IPS-NIHi7 (cell line): ENCODE data around the gene COPA.

ENCODE experiments used
- DNase-seq: peaks from one replicate; pipeline ENCODE4 v3.0.0; 2012; ENCODE audit warnings: mixed read lengths; ENCODE audit errors: extremely low spot score

The COPA gene

DNA sequence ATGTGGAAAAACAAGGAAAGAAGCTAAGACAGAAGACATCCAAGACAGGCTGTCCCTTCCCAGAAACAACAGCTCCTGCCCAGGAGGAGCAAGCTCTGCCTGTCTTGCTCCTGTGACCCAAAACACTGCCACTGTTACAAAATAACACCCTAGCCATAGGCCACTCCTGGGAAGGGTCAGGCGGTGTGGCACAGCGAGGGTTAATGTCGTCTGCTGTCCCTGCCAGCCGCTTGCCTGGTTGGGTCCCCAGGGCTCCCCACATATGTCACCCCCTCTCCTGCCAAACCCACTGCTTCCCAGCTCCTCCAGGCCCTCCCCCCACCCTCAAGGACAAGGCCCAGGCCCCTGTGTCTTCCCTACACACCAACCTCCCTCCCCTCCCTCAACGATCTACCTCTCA lies 20.0 kb upstream of the COPA start:
- no peak for DNase-seq

DNA sequence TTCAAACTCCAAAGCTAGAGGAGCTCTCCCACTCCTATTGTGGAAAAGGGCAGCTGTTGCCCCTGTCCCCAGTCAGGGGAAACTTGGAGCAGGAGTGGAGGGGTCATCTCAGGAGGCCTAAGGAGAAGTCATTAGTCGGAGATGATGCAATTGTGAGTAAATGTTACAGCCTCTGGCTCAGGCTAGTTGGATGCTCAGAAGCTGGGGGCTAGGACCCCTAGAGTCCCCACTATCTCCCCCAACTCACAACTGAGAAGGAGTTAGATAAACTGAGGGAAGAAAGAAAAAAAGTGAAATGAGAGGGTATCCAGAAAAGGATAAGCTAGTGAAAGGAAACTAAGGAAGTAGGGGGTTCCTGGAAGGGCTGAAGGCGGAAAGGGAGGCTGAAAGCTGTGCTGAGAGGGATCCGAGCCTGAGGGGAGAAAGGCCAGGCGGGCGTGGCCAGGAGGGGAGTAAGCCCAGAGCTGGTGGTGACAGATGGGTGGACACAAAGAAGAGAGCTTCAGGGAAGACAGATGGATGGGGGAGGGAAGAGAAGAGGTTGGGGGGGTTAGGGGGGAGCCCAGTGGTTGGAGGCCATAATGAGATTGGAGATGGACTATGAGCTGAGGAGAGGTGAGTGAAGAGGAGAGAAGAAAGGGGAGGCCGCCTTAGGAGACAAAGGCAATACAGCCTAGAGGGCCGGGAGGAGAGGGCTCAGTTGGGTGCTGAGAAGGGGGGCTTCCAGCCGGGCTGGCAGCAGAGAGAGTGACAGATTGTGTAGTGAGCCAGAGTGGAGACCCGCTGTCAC lies 19.3 kb upstream of the COPA start:
- peak; percentile 59 for DNase-seq

DNA sequence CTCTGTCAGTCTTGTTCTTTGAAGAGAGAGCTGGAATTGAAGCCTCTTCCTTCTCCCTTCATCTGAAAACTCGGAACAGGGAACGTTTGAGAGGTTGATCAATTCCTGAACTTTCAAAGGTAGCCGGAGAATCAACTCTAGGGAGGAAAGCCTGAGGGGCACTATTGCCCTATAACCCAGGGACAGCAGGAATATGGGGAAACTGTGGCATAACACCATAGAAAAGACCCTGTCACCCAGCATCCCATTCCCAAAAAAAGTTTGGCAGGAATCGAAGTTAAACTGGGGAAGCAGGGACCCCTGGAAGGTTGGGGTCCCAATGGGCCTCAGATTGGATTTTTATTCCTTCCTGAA lies 18.7 kb upstream of the COPA start:
- DNase-seq: no peak

DNA sequence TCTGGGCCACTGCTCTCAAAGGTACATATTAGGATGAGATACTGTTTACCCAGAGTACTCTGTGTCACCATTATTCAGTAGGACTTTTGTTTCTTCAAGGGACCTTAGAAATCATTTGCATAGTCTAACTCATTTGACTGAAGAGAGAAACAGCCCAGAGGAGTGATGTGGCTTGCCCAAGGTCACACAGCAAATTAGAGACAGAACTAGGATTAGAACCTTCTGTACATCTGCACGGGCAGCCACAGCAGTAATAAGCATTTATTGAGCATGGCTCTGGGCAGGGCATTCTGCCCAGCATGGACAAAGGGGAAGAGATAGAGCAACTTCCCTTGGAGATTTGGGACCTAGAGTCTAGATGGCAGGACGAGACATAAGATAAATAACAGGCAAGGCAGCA lies 18.1 kb upstream of the COPA start:
- no peak for DNase-seq

DNA sequence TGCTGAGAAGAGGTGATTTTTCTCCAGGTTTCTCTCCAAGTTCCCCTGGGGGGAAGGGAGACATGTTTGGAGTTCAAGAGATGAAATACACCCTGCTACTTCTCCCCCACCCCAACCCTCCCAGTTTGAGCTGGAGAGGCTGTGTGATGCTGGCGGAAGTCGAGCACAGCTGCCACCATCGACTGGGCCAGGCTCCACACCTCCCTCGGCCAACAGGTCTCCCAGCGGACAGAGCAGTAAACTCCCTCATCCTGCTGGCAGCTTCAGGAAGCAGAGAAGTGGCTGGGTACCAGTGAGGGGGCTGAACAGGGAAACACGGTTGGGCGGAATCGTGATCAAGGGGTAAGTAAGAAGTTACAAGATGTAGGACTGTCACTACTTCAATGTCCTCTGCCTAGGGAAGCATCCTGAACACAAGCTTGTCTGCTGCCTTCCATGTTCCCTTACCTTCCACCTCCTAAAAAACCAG lies 17.2 kb upstream of the COPA start:
- DNase-seq: no peak

DNA sequence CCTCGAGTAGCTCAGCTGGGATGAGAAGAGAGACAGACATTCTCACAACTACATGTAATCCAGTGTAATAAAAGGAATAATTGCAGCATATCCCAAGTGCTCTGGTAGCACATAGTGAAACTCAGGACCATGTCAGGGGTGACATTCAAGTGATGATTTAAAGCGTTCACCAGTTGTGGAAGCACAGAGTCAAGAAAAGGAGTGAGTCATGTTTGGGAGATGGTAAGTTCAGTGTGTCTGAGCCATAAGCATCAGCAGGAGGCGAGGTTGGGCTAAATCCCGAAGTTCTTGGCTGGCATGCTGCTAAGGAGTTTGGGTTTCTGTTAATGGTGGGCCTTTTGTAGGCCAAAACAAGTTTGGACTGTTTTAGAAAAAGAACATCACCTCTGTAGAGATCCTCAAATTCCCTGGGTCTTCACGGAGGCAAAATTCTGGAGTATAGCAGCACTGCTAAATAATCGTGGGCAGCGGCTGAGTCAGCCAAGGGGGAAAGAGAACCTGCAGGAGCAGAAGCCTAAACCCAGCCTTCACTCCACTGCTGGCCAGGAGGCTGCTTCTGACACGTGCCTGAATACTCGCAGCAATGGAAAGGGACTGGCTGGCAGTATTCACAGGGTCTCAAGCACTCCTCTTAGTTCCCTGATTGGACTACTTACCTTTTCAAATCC lies 16.6 kb upstream of the COPA start:
- no peak for DNase-seq

DNA sequence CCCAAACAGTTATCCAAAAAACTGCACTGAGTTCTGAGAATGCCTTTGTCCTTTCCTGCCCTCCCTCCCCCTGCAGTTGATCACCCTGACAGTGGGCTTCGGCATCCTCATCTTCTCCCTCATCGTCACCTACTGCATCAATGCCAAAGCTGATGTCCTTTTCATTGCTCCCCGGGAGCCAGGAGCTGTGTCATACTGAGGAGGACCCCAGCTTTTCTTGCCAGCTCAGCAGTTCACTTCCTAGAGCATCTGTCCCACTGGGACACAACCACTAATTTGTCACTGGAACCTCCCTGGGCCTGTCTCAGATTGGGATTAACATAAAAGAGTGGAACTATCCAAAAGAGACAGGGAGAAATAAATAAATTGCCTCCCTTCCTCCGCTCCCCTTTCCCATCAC lies 15.0 kb upstream of the COPA start:
- DNase-seq: no peak

DNA sequence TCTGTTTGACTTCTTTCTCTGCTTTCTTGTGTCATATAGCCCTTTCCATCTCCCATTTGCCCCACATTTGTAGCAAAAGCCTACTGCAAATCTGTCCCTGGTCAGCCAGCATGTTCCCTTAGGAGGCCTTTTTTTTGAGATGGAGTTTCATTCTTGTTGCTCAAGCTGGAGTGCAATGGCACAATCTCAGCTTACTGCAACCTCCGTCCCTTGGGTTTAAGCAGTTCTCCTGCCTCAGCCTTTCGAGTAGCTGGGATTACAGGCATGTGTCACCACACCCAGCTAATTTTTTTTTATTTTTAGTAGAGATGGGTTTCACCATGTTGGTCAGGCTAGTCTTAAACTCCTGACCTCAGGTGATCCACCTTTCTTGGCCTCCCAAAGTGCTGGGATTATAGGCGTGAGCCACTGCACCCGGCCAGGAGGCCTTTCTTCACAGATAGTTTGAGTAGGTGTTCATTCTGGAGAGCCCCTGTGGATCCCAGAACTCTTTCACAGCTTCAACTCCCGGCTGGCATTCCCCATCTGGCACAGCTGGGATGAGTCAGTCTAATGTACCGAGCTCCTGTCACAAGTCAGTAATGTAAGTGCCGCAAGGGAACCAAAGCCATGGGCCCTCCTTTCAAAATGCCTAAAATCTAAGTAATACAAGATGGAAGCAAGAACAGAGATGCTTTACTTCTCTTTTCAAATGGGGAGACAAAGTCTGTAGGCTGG lies 14.4 kb upstream of the COPA start:
- no peak for DNase-seq

DNA sequence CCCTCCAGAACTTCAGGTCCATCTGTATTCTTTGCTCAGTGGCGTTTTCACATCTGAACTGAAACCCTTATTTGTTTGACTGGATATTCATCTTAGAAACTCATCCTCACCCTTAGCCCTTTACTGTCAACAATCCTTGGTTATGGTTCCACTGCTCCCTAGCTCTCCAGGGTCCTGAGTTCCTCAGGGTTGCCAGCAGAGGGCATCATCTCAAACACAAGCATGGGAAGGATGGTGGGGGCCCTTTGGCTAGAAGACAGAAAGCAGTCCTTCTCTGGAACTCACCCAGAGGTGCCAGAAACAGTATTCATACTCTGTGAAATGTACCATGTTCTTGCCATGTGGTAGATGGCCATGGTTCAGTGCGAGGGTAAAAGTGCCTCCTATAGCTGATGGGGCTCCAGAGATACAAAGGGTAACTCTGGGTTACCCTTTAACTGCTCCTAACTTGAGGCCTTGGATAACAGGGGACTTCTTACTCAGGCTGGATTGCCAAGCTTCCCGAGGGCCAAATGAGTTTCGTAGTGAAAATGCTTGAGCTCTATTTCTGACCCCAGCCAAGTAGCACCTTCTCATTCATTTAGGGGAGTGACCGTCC lies 11.4 kb upstream of the COPA start:
- peak; percentile 80 for DNase-seq

DNA sequence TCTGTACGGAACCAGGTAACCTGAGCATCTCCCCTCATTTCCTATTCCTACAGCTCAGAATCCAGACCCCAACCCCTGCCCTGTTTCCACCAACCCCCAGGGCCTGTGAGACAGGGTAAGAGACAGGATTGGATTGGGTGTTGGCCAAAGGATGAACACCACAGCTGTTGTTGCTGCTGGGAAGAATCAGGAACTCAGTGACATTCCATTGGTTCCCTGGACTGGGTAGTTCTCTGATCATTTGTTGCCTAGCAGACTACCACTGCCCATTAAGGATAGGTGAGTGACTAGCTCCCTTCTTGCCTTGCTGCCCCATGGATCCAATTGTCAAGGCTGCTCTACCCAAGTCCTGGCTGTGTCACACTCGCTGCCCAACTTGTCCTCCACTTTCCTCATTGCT lies 10.2 kb upstream of the COPA start:
- DNase-seq: no peak

DNA sequence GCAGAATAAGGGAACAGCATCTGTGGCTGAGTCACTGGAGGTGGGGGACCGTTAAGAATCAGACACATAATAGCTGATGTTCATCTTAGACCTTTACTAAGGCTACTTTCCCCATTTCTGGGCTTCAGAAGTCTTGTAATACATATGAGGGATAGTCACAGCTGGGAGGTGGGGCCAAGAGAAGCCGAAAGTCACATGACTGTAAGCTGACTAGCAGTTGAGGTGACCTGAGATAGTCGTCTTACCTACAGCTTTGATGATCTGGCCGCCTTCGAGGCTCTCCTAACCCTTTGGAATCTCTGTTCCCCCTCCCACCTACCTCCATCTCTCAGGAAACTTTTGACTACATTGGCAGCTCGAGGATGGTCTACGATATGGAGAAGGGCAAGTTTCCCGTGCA lies 9.5 kb upstream of the COPA start:
- DNase-seq: no peak

DNA sequence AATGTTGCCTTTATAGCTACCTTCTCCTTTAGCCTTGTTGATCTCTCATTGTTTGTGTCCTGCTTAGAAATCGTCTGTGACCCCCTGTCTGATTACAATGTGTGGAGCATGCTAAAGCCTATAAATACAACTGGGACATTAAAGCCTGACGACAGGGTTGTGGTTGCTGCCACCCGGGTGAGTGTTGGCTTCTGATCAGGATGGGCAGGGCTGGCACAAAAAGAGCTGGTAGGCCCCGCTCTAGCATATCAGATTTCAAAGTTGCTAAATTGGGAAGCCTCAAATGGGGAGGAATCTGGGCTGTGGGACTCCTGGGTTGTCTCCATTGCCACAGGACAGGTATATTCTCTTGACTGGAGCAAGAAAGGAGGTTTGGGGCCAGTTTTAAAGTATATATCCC lies 8.6 kb upstream of the COPA start:
- no peak for DNase-seq

DNA sequence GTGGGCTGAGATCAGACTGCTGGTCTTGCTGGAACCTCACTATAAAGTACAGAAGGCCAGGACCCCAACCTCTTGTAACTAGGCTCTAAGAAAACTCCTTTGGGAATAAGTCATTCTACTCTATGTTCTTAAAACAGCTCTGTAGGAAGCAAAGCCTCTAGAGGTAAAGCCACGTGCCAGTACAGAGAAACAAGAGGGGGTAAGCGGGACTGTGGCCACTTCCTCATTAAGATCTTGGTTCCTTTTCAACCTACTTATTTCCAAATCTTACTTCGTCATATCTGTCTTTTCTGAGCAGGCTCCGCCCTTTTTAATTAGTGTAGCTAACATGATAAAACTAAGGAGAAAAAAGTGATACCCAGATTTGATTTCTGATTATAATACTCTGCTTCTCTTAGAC lies 3.9 kb upstream of the COPA start:
- DNase-seq: no peak

DNA sequence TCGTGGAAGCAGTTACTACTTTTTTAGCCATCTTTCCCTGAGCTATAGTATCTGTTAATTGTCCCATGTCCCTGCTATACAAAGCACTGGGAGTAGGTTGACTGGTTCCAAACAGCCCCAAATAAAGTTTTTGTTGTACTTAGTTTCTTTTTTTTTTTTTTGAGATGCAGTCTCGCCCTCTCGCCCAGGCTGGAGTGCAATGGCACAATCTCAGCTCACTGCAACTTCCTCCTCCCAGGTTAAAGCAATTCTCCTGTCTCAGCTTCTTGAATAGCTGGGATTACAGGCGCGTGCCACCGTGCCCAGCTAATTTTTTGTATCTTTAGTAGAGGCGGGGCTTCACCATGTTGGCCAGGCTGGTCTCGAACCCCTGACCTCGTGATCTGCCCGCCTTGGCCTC lies 3.4 kb upstream of the COPA start:
- DNase-seq: no peak

DNA sequence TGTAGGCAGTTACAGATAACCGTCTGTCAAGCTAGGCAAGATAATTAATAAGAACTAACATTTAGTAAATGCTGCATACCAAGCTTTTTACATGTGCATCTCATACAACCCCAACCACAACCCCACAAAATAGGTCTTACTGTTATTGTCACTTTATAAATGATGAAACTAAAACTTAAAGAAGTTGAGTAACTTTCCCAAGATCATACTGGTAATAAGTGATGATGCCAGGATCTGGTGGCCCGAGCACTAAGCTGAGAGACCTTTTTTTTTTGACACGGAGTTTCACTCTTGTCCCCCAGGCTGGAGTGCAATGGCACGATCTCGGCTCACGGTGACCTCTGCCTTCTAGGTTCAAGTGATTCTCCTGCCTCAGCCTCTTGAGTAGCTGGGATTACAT lies 1.9 kb upstream of the COPA start:
- DNase-seq: no peak

DNA sequence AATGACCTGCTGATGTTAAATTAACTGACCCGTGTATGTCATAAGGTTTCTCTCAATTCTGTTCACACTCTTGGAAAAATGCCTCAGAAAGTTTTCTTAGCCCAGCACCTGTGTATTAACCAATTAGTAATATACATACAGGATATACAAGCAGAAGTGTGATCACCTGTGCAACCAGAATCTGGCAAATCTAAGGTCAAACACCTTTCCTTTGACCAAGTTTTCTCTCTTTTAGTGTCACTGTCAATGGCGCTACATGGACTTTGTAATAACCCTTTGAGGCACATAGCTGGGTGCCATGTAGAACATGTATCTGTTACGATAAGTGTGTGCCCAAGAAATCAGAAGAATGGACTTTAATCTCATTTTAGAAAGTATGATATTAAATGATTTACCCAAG lies 1.2 kb upstream of the COPA start:
- DNase-seq: no peak

DNA sequence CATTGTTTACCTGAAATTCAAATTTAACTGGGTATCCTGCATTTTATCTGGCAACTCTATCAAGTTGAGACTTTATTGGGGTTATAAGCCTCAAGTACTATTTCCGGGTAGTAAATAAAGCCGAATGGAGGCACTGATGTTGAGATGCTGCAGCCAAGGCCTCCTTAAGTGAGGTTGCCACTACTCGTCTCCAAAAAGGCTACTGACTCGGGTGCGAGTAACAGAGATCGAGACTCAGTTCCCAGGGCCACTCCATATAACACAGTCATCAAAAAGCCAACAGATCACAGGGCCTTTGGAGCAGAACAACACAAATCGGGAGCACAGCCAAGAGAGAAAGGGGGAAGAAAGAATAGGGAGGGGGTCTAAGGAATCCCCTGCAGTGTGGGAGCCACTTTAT lies 524 bp downstream of the COPA start:
- no peak for DNase-seq

DNA sequence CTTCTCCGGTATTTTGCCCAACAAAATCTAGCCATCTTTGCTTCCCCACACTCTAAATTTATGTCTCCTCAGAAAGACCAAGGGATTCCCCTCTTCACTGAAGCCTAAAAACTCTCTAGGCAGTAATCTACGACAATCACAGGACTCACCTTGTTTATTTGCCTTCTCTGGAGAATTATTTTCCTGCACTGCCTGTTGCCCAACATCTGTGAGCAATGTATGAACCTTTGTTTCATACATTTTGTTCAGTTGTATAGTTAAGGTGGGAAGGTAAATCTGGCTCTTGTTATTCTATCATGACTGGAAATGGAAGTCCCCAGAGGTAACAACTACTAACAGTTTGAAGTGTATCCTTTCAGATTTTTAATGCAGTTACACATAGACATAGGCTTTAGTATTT lies 2.2 kb downstream of the COPA start:
- DNase-seq: no peak

DNA sequence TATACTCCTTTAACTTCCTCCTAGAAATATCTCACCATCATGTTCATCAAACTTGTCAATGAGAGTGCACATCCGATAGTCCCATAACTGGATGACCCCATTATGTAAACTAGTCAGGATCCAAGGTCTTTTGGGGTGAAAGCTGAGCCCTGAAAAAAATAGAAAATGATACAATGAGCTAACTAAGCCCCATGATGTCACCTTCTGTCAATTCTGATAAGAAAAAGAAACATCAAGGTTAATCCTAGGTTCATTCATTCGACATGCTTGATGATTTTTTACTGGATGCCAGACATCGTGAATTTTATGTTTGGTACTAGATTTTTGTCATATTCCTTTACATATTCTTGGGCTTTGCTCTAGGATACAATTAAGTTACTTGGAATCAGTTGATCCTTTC lies 2.9 kb downstream of the COPA start:
- DNase-seq: no peak

DNA sequence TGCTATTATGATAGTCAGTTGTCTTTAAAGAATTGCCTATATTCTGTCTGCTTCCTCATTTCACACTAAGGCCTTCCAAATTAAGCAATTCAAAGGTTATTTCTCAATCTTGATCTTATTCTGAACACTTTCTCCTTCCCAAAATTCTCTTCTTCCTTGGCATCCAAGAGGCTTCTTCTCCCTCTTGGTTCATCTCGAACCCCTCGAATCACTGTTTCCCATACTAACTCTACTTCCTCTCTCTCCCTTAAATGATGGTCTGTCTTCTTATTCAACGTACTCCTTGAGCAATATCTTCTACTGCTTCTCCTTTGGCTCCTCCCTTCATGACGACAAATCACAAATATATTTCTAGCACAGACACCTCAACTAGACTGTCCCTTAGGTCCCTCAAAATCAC lies 4.5 kb downstream of the COPA start:
- no peak for DNase-seq

DNA sequence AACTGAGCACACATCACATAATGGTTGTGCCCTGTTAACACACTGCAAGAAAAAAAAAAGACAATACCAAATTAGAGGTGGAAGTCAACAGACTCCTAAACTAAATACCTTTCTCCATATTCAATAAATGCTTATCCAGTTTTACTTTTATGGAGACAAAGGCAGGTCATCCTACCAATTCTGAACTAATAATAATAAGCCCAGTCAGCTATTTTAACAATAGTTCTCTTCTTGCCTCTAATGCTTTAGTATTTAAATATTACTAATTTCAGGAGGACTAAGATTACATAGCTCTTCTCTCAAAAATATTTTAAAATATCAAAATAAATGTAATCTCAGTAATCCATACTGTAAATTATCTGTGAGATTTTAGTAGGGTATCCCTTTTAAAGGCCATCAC lies 10.5 kb downstream of the COPA start:
- DNase-seq: no peak

DNA sequence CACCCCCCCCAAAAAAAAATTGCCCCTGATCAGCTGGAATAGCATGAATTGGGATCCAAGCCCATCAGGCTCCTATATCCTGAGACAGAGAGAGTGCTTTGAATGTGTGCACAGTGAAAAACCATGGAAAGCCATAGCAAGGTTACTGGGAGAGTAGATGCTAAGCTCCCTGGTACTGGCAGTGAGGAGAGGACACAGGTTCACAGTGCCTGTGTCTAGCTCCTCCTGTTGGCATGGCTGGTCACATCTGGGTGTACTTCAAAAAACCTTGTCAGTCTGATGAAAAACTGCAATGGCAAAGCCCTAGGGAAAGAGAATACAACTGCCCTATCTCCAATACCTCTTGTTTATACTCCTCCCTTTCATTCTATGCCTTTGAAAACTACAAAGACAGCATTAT lies 12.9 kb downstream of the COPA start:
- DNase-seq: no peak

DNA sequence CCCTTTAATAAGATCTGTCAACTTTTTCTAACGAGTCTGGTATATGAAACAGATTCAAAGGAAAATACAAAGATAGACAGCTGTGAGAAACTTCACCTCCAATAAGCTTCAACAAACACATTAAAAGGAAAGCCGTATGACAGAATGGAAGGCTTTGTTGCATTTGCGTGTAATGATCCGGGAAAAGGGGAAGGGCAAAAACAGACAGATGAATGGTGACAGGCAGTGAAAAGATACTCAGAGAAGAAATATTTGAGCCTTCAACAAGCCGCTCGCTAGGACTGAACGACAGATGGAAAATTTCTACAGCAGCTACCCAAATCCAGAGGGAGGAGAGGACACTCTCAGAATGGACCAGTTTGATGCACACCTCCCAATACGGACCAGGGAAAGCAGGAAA lies 14.9 kb downstream of the COPA start:
- DNase-seq: no peak
